ENCODE data around the gene ATP6V1F. TPM values are rescaled to one million over a fixed set of nuclear protein-coding genes. Genes with fewer than 3 reads are reported as not detected.

Gene ATP6V1F
- total RNA-seq, 1 donor from 2014 or later: 172 TPM

DNA sequence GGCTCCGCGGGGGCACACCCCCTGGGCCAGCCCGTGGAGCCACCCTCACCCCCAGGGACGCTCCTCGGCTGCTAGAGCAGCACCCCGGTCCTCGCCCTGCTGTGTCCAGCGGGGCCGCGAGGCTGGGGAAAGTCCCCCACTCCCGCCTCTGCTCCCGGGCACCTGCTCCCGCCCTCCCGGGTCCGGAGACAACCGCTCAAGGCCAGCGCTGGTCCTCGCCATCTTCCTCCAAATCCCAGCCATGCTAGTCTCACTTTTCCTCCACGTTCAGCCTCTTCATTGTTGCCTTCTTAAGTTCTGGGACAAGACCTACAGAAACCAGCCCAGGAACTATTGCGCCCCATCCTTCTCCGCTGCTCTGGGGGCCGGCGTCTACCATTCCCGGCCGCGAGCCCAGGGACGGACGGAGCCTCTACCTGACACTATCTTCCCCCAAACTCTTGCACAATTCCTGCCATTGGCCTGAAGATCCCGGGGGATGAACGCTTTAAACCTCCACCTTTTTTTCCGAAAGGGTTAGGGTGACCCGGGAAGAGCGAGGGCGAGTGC, 52.7 kb downstream of the ATP6V1F start:
- DNase-seq (ENCODE audit: low read depth): no peak

Other genes with a start within 250 kb of the ATP6V1F start
- gene GARIN1A, start 190.6 kb upstream of the ATP6V1F start, total RNA-seq: 1.3 and 1.5 TPM in 2 replicates
- 672 and 951 TPM in 2 replicates for gene CALU, start 123.5 kb upstream of the ATP6V1F start, total RNA-seq
- 2.8 and 3.4 TPM in 2 replicates for gene OPN1SW, start 87.1 kb upstream of the ATP6V1F start, total RNA-seq
- 4.6 and 5.0 TPM in 2 replicates for gene CCDC136, start 70.9 kb upstream of the ATP6V1F start, total RNA-seq
- 703 and 1,085 TPM in 2 replicates for gene FLNC, start 32.5 kb upstream of the ATP6V1F start, total RNA-seq
- 0.19 and 0.42 TPM in 2 replicates for gene KCP, start 47.9 kb downstream of the ATP6V1F start, total RNA-seq
- gene IRF5, start 75.1 kb downstream of the ATP6V1F start, total RNA-seq: 0.26 and 0.40 TPM in 2 replicates
- 50.9 and 51.1 TPM in 2 replicates for gene TNPO3, start 192.3 kb downstream of the ATP6V1F start, total RNA-seq

Data from myocyte (in vitro differentiated cells).